ENCODE measurements around the gene SCGB1A1. TPM values are rescaled to one million over a fixed set of nuclear protein-coding genes. Genes with fewer than 3 reads are reported as not detected.
A peak's percentile ranks its signal among the peaks of the same experiment; 100 is the strongest.

The SCGB1A1 gene
- total RNA-seq, 4 donors from 2014 or later, result not detected

DNA sequence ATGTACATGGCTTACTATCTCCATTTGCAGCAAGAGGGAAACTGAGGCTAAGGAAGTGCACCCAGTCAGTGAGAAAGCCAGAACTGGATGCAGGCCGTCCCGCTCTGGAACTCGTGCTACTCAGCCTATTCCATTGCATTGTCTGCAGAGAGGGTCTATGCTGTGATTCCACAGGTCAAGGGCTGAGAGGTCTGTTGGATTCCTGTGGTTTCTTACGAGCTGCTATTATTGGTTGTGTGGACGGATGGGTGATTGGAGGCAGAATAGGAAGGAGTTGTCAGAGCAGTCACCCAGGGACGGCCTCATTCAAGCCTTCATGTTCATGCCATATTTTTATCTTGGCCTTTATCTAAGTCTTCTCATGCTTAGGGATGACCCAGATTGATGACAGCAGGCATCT is 33.4 kb downstream of the SCGB1A1 start:
- Histone ChIP-seq H3K4me3 (no peak overlapping the region), H3K36me3 (peaks cover 2% of the 10 kb centered on the region), H3K27ac (no peak overlapping the region), H3K27me3 (no peaks in the 10 kb centered on the region), H3K9me3 (no peaks in the 10 kb centered on the region), H3K4me1 (peaks cover under 1% of the 10 kb centered on the region)
- TF ChIP-seq POLR2AphosphoS5 (IDR thresholded peaks at IDR 0.05), result no peak
- no peak for TF ChIP-seq EP300 (IDR thresholded peaks at IDR 0.05)
- TF ChIP-seq POLR2A (IDR thresholded peaks at IDR 0.05), result no peak
- TF ChIP-seq, protein P1, sequence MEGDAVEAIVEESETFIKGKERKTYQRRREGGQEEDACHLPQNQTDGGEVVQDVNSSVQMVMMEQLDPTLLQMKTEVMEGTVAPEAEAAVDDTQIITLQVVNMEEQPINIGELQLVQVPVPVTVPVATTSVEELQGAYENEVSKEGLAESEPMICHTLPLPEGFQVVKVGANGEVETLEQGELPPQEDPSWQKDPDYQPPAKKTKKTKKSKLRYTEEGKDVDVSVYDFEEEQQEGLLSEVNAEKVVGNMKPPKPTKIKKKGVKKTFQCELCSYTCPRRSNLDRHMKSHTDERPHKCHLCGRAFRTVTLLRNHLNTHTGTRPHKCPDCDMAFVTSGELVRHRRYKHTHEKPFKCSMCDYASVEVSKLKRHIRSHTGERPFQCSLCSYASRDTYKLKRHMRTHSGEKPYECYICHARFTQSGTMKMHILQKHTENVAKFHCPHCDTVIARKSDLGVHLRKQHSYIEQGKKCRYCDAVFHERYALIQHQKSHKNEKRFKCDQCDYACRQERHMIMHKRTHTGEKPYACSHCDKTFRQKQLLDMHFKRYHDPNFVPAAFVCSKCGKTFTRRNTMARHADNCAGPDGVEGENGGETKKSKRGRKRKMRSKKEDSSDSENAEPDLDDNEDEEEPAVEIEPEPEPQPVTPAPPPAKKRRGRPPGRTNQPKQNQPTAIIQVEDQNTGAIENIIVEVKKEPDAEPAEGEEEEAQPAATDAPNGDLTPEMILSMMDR (IDR thresholded peaks at IDR 0.05), result no peak
- WGBS, result 90% methylated on average over 6 of the region's 6 CpGs
- DNase-seq (ENCODE audit: low spot score in 2 of 2), result no peak

DNA sequence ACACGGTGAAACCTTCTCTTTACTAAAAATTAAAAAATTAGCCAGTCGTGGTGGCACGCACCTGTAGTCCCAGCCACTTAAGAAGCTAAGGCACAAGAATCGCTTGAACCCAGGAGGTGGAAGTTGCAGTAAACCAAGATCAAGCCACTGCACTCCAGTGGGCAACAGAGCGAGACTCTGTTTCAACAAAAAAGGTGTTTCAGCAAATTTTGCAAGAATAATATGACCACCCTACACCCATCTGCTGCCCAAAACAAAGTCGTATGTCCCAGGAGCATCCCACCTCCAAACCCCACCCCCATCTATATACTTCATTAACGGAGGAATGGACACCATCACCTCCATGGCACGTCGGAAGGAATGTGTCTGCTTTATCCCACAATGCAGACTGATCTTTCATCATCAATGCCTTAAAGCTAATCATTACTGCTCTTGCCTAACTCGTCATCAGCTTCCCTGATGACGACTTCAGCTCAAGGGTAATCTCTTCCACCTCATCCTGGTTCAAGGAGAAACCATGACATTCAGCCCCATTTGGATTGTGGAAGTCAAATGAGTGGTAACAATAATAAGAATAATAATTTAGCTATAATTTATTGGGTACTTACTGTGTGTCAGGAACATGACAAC is 34.1 kb downstream of the SCGB1A1 start:
- whole genome bisulfite sequencing, result 93% methylated on average over 11 of the region's 11 CpGs
- no peaks in the 10 kb centered on the region for H3K9me3 ChIP-seq
- no peaks in the 10 kb centered on the region for H3K27me3 ChIP-seq
- TF ChIP-seq POLR2AphosphoS5 (IDR thresholded peaks at IDR 0.05) (no peak), EP300 (IDR thresholded peaks at IDR 0.05) (no peak)
- H3K27ac ChIP-seq, result no peak overlapping the region
- no peaks in the 10 kb centered on the region for H3K4me1 ChIP-seq
- H3K4me3 ChIP-seq, result no peak overlapping the region
- DNase-seq (ENCODE audit: low spot score in 2 of 2), result no peak
- H3K36me3 ChIP-seq, result peaks cover 2% of the 10 kb centered on the region

DNA sequence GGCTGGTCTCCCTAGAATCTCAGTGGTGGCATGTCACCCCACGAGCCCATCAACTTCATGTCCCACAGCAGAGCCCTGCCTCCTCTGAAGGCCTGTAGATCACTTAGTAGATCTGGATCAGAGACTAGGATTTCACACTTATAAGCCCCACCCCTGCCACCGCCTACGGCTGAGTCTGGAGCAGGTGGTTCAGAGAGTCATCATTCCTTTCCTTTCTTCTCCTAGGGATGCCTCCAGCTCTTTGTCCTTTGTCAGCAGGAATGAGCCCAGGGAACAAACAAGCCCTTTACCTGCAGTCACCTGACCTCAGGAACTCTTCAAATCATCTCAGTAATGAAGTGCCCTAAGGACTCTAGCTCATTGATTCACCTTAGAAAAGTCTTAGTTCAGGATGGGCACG is 37.8 kb downstream of the SCGB1A1 start:
- Histone ChIP-seq H3K36me3 (peaks cover 2% of the 10 kb centered on the region), H3K9me3 (no peaks in the 10 kb centered on the region), H3K4me1 (peaks cover 11% of the 10 kb centered on the region), H3K4me3 (no peak overlapping the region), H3K27ac (no peak overlapping the region), H3K27me3 (no peaks in the 10 kb centered on the region)
- DNase-seq (ENCODE audit: low spot score in 2 of 2), result no peak
- 84% methylated on average over 4 of the region's 4 CpGs for WGBS
- TF ChIP-seq, protein P1 (IDR thresholded peaks at IDR 0.05), result no peak
- TF ChIP-seq EP300 (IDR thresholded peaks at IDR 0.05) (no peak), POLR2AphosphoS5 (IDR thresholded peaks at IDR 0.05) (no peak)

DNA sequence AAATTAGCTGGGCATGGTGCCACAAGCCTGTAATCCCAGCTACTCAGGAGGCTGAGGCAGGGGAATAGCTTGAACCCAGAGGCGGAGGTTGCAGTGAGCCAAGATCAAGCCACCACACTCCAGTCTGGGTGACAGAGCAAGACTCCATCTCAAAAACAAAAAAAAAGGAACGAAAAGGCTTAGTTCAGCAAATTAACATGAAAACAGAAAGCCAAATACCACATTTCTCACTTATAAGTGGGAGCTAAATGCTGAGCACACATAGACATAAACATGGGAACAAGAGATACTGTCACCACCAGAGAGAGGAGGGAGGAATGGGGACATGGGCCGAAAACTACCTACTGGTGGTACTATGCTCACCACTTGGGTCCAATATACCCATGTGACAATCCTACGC is 38.6 kb downstream of the SCGB1A1 start:
- Histone ChIP-seq H3K4me1 (peaks cover 19% of the 10 kb centered on the region), H3K27me3 (no peaks in the 10 kb centered on the region), H3K36me3 (no peaks in the 10 kb centered on the region), H3K9me3 (no peaks in the 10 kb centered on the region), H3K27ac (no peak overlapping the region), H3K4me3 (no peak overlapping the region)
- DNase-seq (ENCODE audit: low spot score in 2 of 2), result no peak
- TF ChIP-seq EP300 (IDR thresholded peaks at IDR 0.05) (no peak), POLR2A (IDR thresholded peaks at IDR 0.05) (no peak), POLR2AphosphoS5 (IDR thresholded peaks at IDR 0.05) (no peak)
- TF ChIP-seq, protein P1 (IDR thresholded peaks at IDR 0.05), result no peak
- WGBS, result 81% methylated on average over 4 of the region's 4 CpGs

DNA sequence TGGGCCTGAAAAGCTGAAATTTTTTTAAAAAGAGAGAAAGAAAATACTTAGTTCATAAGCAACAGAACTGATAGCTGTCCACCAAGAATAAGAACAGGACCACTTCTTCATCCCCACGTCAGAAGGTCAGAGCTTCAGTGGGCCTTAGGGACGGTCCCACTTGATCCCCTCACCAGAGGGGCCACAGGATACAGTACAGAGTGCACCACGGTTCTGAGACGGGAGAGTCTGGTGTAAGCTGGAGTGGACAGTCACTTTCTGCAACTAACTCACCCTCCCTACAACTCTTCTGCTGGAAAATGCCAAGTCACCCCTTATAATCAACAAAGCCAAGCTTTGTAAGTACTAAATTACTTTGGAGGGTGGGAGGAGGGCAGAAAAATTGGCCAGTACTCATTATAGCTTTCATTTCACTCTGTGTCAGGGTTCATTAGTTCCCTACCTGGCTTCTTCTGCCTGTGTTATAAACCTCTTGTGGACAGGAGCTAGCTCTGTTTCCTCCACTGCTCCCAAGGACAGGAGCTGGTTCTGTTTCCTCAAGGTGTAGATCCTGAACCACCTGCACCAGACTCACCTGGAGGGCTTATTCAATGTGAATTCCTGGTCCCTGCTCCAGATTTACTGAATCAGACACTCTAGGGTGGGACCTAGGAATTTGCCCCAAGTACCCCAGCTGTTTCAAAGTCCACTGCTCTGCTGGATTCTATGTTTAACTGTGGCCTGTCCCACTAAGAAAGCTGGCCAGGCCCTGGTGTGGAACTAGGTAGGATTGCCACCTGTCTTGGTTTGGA is 39.6 kb downstream of the SCGB1A1 start:
- TF ChIP-seq POLR2A (IDR thresholded peaks at IDR 0.05) (no peak), EP300 (IDR thresholded peaks at IDR 0.05) (no peak), POLR2AphosphoS5 (IDR thresholded peaks at IDR 0.05) (no peak)
- TF ChIP-seq, protein P1 (IDR thresholded peaks at IDR 0.05), result no peak
- WGBS, result 63% methylated on average over 4 of the region's 4 CpGs
- DNase-seq (ENCODE audit: low spot score in 2 of 2), result no peak
- Histone ChIP-seq H3K27ac (peak overlapping the region; percentile 38), H3K36me3 (no peaks in the 10 kb centered on the region), H3K27me3 (no peaks in the 10 kb centered on the region), H3K9me3 (no peaks in the 10 kb centered on the region), H3K4me3 (no peak overlapping the region), H3K4me1 (peaks cover 28% of the 10 kb centered on the region)
